Measurements from ENCODE around the gene CCDC73. TPM values are rescaled to one million over a fixed set of nuclear protein-coding genes. Genes with fewer than 3 reads are reported as not detected.

Gene CCDC73
- total RNA-seq, 2 donors from 2014 or later: not detected

DNA sequence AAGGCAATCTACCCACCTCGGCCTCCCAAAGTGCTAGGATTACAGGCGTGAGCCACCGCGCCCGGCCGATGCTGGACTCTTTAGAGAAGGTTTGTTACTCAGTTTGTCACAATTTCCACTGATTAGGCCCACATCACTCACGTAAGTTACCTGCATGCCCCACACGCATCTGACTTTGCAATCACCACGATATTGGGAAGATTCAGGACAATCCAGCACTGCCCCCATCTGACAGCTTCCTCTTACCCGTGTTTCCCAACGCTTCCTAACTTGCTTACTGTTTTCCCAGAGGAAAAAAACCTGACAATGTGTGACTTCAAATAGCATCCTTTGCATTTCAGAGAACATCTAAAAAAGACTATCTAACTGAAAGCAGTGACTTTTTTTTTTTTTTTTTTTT lies 232.6 kb downstream of the CCDC73 start:
- H3K9ac ChIP-seq (ENCODE audit: low read depth in 2 of 2, low read length in 2 of 2): no peak overlapping the region
- no peak for DNase-seq
- intact Hi-C loops (cut with DNase I): no loop called here
- TF ChIP-seq, protein P1, sequence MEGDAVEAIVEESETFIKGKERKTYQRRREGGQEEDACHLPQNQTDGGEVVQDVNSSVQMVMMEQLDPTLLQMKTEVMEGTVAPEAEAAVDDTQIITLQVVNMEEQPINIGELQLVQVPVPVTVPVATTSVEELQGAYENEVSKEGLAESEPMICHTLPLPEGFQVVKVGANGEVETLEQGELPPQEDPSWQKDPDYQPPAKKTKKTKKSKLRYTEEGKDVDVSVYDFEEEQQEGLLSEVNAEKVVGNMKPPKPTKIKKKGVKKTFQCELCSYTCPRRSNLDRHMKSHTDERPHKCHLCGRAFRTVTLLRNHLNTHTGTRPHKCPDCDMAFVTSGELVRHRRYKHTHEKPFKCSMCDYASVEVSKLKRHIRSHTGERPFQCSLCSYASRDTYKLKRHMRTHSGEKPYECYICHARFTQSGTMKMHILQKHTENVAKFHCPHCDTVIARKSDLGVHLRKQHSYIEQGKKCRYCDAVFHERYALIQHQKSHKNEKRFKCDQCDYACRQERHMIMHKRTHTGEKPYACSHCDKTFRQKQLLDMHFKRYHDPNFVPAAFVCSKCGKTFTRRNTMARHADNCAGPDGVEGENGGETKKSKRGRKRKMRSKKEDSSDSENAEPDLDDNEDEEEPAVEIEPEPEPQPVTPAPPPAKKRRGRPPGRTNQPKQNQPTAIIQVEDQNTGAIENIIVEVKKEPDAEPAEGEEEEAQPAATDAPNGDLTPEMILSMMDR (IDR thresholded peaks at IDR 0.05): no peak
- no peak overlapping the region for H3K27ac ChIP-seq
- H3K4me3 ChIP-seq: no peak overlapping the region
- H3K9me3 ChIP-seq: no peaks in the 10 kb centered on the region
- H3K4me1 ChIP-seq: no peaks in the 10 kb centered on the region
- H3K27me3 ChIP-seq: no peaks in the 10 kb centered on the region
- H3K36me3 ChIP-seq: no peaks in the 10 kb centered on the region

DNA sequence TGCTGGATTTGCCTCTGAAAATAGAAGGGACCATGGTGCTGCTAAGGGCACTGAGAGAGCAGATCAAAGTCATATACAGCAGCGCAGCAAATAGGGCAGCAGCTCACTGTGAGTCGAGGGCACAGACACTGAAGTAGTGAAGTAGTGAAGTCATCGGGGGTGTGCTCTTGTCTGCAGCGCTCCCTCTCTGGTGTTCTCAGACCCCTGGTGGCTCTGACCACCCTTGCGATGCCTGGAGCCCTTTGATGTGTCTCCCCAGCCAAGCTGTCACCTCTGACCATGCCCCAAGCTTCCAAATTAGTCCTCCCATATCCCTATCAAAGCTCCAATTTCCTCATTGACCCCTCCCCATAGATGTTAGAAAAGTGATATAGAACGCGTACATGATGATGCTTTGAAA lies 238.6 kb downstream of the CCDC73 start:
- Histone ChIP-seq H3K27ac (no peak overlapping the region), H3K4me3 (no peak overlapping the region), H3K4me1 (no peaks in the 10 kb centered on the region), H3K27me3 (no peaks in the 10 kb centered on the region), H3K36me3 (no peaks in the 10 kb centered on the region), H3K9me3 (no peaks in the 10 kb centered on the region), H3K9ac (ENCODE audit: low read depth in 2 of 2, low read length in 2 of 2) (no peak overlapping the region)
- TF ChIP-seq, protein P1 (IDR thresholded peaks at IDR 0.05): no peak
- no peak for DNase-seq
- intact Hi-C loops (cut with DNase I): no loop called here

DNA sequence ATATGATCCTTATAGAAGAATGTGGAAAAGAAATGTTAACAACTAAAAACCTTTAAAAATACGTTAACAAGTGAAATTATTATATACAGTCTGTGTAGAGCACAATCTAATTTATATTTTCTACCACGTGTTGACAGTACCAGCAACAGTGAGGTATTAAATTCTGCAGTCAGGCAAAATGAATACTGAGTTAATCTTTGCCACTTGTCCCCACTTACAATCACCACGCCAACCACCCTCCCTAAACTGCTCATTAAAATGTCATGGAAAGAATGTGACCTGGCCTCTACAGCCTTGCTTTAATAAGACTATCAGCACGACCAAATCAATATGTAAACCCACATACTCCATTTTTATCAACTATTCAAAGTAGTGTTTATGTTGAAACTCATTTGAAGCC lies 239.4 kb downstream of the CCDC73 start:
- Histone ChIP-seq H3K27ac (no peak overlapping the region), H3K9me3 (no peaks in the 10 kb centered on the region), H3K27me3 (no peaks in the 10 kb centered on the region), H3K4me1 (no peaks in the 10 kb centered on the region), H3K9ac (ENCODE audit: low read depth in 2 of 2, low read length in 2 of 2) (no peak overlapping the region), H3K4me3 (no peak overlapping the region), H3K36me3 (no peaks in the 10 kb centered on the region)
- intact Hi-C loops (cut with DNase I): no loop called here
- no peak for DNase-seq
- TF ChIP-seq, protein P1 (IDR thresholded peaks at IDR 0.05): no peak

Other genes with a start within 250 kb of the CCDC73 start
- gene EIF3M, start 210.8 kb downstream of the CCDC73 start, total RNA-seq: 100 to 1,000 TPM; 190 to 195 TPM
- gene PRRG4, start 35.3 kb upstream of the CCDC73 start, total RNA-seq: 10 to 100 TPM; 11.5 to 18.6 TPM
- 10 to 100 TPM; 25.3 to 25.9 TPM for gene QSER1, start 98.1 kb upstream of the CCDC73 start, total RNA-seq
- 1 to 10 TPM; 6.1 to 7.5 TPM for gene DEPDC7, start 221.2 kb upstream of the CCDC73 start, total RNA-seq
- gene TCP11L1, start 244.9 kb upstream of the CCDC73 start, total RNA-seq: 10 to 100 TPM; 14.5 to 17.9 TPM

Measured in colonic mucosa (tissue), 4 donors.